Keratinocyte (primary cell): ENCODE data around the gene ZNF335. TPM values are rescaled to one million over a fixed set of nuclear protein-coding genes. Genes with fewer than 3 reads are reported as not detected.

Experiments used
- DNase-seq: peaks from one replicate; pipeline ENCODE4 v3.0.0-alpha.2; 2011; ENCODE audit warnings: low read depth, missing footprints, low spot score
- FAIRE-seq: peaks from 2 replicates; lab custom pipeline; 2011; peaks lifted over from hg19 to GRCh38; lab: Jason Lieb, UNC
- H2AFZ ChIP-seq: 2 replicates; pipeline ENCODE4 v1.6.0; 2012; ENCODE audit warnings: low read length, control low read depth, inconsistent platforms; ENCODE audit not compliant: control insufficient read depth
- H3K27ac ChIP-seq: 2 replicates; pipeline ENCODE4 v1.5.1; 2011; ENCODE audit warnings: low read length; ENCODE audit not compliant: control insufficient read depth, insufficient read depth
- H3K27me3 ChIP-seq: 3 replicates; pipeline ENCODE4 v1.6.0; 2011; ENCODE audit warnings: low read length; ENCODE audit not compliant: control insufficient read depth, insufficient read depth; ENCODE audit errors: extremely low read depth
- H3K36me3 ChIP-seq, 2 experiments: 2 replicates in 1 of 2; 3 replicates in 1 of 2; pipeline ENCODE4 v1.5.1; 2011; ENCODE audit warnings: low read length in 2 of 2, mild to moderate bottlenecking in 1 of 2; ENCODE audit not compliant: control insufficient read depth in 2 of 2, insufficient read depth in 2 of 2; ENCODE audit errors: extremely low read depth in 1 of 2
- H3K4me1 ChIP-seq: 3 replicates; pipeline ENCODE4 v1.5.1; 2011; ENCODE audit warnings: low read length; ENCODE audit not compliant: control insufficient read depth, insufficient read depth; ENCODE audit errors: extremely low read depth
- H3K4me2 ChIP-seq: 3 replicates; pipeline ENCODE4 v1.6.0; 2011; ENCODE audit warnings: low read depth, low read length; ENCODE audit not compliant: control insufficient read depth, insufficient read depth; ENCODE audit errors: extremely low read depth
- H3K4me3 ChIP-seq, 3 experiments: fragments of 200-600 bp in 1 of 3; sonication (generic) in 1 of 3; 2 replicates in 2 of 3; 3 replicates in 1 of 3; pipeline ENCODE4 v1.5.1; 2011 to 2016; ENCODE audit warnings: low read length in 3 of 3, mild to moderate bottlenecking in 3 of 3, control low read depth in 2 of 3, inconsistent platforms in 1 of 3, low read depth in 1 of 3, mixed read lengths in 1 of 3, mixed run types in 1 of 3, moderate library complexity in 1 of 3; ENCODE audit not compliant: control insufficient read depth in 2 of 3, insufficient read depth in 2 of 3; ENCODE audit errors: extremely low read depth in 1 of 3
- H3K79me2 ChIP-seq: 2 replicates; pipeline ENCODE4 v1.6.0; 2012; ENCODE audit warnings: low read length; ENCODE audit not compliant: control insufficient read depth, insufficient read depth
- H3K9ac ChIP-seq: 3 replicates; pipeline ENCODE4 v1.6.0; 2011; ENCODE audit warnings: low read length; ENCODE audit not compliant: control insufficient read depth, insufficient read depth; ENCODE audit errors: extremely low read depth
- H3K9me1 ChIP-seq: 3 replicates; pipeline ENCODE4 v1.6.0; 2011; ENCODE audit warnings: low read length; ENCODE audit not compliant: control insufficient read depth, insufficient read depth; ENCODE audit errors: extremely low read depth
- H3K9me3 ChIP-seq: 2 replicates; pipeline ENCODE4 v1.5.1; 2012; ENCODE audit warnings: low read depth, low read length; ENCODE audit not compliant: control insufficient read depth
- H4K20me1 ChIP-seq: 3 replicates; pipeline ENCODE4 v1.6.0; 2011; ENCODE audit warnings: low read length; ENCODE audit not compliant: control insufficient read depth, insufficient read depth; ENCODE audit errors: extremely low read depth
- CTCF ChIP-seq, 3 experiments: IDR thresholded peaks in 1 of 3; conservative IDR thresholded peaks in 1 of 3; optimal IDR thresholded peaks in 1 of 3; 2 replicates in 2 of 3; 3 replicates in 1 of 3; pipeline versions ENCODE3 to v1.5.1; 2011; ENCODE audit warnings: low read length in 3 of 3, mild to moderate bottlenecking in 3 of 3, moderate library complexity in 2 of 3, control low read depth in 1 of 3, inconsistent platforms in 1 of 3; ENCODE audit not compliant: insufficient read depth in 2 of 3; ENCODE audit errors: extremely low read depth in 1 of 3
- EZH2 ChIP-seq: IDR thresholded peaks from one replicate; pipeline ENCODE4 v1.6.1; 2012; ENCODE audit warnings: inconsistent platforms, mild to moderate bottlenecking, low read length, moderate library complexity
- dilution Hi-C: fragments of 300-500 bp; cut with MboI; formaldehyde crosslinking; loops from one replicate; pipeline ENCODE4 v1.7.0; 2020; ENCODE audit warnings: low sequenced_read_pairs; ENCODE audit not compliant: extremely low pct_ligation_motif_present
- polyA plus RNA-seq, 5 experiments: library from polyadenylated mRNA; depleted of rRNA in 3 of 5; stranded (reverse) in 3 of 5; stranded (forward) in 1 of 5; unstranded in 1 of 5; fragments of >200 nt; gene quantifications; 1 replicate in 1 of 5; 2 replicates in 3 of 5; 3 replicates in 1 of 5; pipeline versions ENCODE4 v1.2.1 to v1.2.3, GENCODE V29; 2011 to 2012; ENCODE audit warnings: missing spikeins in 2 of 5, low read depth in 1 of 5, low replicate concordance in 1 of 5

Gene ZNF335
- polyA plus RNA-seq, 1 donor (not counting 4 experiments of a cell fraction or from before 2014, with no cell fraction given), result 5.8 TPM

- Histone ChIP-seq H3K36me3 (no peaks in the 10 kb centered on the region), H3K27ac (no peak overlapping the region), H4K20me1 (no peaks in the 10 kb centered on the region), H3K4me1 (peaks cover 38% of the 10 kb centered on the region), H3K27me3 (peaks cover 19% of the 10 kb centered on the region), H3K9ac (no peak overlapping the region), H3K4me2 (no peak overlapping the region), H2AFZ (no peak overlapping the region), H3K79me2 (no peaks in the 10 kb centered on the region), H3K4me3 (no peak overlapping the region), H3K9me1 (no peaks in the 10 kb centered on the region), H3K9me3 (no peaks in the 10 kb centered on the region)
- TF ChIP-seq EZH2 (no peak), CTCF (optimal IDR thresholded peaks at IDR 0.05 in 1 of 3, IDR thresholded peaks at IDR 0.05 in 1 of 3, conservative IDR thresholded peaks at IDR 0.05 in 1 of 3; ENCODE audit: extremely low read depth in 1 of 3, insufficient read depth in 2 of 3, low read length in 3 of 3) (no peak)
- DNase-seq (no peak), FAIRE-seq (no peak)
- dilution Hi-C loops, result no loop called here
These were observed 34.2 kb upstream of the ZNF335 start for GRCh38 chr20:46006022-46006705.

DNA sequence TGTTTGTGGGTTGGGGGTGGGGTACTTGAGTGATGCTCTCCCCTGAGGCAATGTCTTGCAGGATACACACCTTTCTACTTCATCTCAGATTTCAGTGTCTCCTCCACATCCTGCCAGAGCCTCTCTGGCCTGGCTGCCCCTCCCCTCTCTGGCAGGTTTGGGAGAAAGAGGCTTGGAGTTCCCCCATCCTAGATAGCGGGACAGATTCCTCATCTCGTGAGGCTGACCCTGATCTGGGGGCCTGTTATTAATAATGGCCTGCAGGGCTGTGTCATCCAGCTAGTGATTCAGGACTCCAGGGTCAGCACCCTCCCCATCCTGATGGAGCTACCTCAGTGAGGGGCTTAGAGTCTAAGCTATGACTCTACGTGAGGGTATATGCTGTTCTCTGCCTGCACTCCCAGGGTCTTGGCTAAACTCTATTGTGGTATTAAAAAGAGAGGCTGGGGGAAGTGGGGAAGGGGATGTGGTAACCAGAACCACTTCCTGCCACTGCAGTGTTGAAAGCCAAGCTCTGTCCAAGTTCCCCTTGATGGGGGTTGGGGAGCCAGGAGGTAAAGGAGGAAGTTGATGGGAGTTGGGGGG is 33.0 kb upstream of the ZNF335 start:
- DNase-seq (peak; percentile 88), FAIRE-seq (no peak)
- H3K4me1 ChIP-seq, result peaks cover 42% of the 10 kb centered on the region
- TF ChIP-seq CTCF (optimal IDR thresholded peaks at IDR 0.05 in 1 of 3, IDR thresholded peaks at IDR 0.05 in 1 of 3, conservative IDR thresholded peaks at IDR 0.05 in 1 of 3; ENCODE audit: extremely low read depth in 1 of 3, insufficient read depth in 2 of 3, low read length in 3 of 3), result no peak
- no peak for TF ChIP-seq EZH2
- no peaks in the 10 kb centered on the region for H3K79me2 ChIP-seq
- no peak overlapping the region for H2AFZ ChIP-seq
- H3K9ac ChIP-seq, result no peak overlapping the region
- no peaks in the 10 kb centered on the region for H3K9me1 ChIP-seq
- H3K9me3 ChIP-seq, result no peaks in the 10 kb centered on the region
- no peaks in the 10 kb centered on the region for H3K36me3 ChIP-seq
- H4K20me1 ChIP-seq, result no peaks in the 10 kb centered on the region
- dilution Hi-C loops, result no loop called here
- H3K27me3 ChIP-seq, result peaks cover 8% of the 10 kb centered on the region
- H3K4me3 ChIP-seq, result no peak overlapping the region
- H3K27ac ChIP-seq, result no peak overlapping the region
- peak overlapping the region; percentile 36 for H3K4me2 ChIP-seq
